ENCODE results near the gene AP3D1.

Gene AP3D1

GRCh38 chr19:2058570-2059421, 92.6 kb downstream of the AP3D1 start:
- no peak for DNase-seq

- no peak for DNase-seq
Observed at GRCh38 chr19:2057484-2058469, 93.6 kb downstream of the AP3D1 start.

DNA sequence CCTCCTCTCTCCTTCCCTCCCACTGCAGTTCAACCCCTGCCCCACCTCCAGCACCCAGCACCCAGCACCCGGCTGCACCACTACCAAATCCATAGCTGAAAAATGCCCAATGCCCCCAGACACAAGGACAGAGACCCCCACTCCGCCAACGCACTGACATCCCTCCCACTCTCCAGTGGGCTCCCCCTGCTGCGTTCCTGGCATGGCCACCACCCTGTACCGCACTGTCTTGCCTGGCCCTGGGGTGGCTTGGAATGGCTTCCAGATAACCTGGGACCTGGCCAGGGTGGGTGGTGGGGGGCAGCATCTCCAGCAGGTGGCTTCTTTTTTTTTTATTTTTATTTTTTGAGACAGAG, 94.6 kb downstream of the AP3D1 start:
- no peak for DNase-seq

DNA sequence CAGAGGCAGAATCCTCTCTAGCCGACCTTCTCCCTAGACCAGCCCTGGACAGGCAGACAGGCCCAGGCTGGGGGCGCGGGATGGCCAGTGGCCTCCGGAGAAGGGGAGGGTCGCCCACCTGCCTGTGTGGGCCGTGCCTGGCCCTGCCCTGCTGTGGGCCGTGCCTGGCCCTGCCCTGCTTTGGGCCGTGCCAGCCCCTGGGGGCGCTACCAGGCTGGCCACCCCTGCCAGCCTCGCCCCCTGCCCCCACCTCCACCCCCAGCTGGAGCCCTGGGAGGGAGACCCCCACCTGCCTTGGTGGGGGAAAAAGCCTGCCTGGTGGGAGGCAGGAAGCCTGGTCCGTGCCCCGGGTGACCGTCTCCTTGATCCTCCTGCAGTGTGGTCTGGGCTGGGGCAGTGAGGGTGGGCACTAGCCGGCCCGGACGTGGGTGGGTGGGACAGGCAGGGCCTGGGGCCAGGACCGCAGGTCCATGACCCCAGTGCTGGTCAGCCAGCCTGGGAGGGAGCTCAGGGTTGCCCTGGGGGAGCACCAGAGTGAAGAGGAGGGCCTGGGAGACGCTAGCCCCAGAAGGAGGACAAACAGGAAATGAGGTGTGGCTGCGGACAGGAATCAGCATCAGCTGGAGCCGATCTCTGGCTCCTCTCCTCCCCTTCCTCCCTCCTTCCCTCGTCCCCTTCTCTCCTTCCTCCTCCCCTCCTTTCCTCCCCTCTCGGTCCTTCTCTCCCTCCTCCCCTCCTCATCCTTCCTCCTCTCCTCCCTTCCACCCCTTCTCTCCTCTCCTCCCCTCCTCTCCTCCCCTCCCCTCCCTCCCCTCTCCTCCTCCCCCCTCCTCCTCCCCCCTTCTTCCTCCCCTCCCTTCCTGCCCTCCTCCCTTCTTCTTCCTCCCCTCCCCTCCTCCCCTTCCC, 95.2 kb downstream of the AP3D1 start:
- DNase-seq = no peak

DNA sequence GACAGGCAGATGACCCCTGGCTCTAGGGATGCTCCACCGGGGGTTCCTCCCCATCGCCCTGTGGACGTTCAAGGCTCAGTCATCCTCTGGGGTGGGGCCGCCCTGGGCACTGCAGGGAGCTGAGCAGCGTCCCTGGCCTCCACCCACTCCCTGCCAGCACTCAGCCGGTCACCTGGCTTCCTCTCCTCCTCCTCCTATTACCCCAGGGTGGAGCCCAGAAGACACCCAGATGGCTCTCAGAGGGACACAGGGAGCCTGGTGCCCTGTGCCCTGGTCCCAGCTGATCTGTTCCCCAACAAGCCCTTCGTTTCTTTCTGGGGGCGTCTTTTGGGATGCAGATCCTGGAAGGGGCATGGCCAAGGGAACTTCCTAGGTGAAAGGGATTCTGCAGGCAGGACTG, 96.6 kb downstream of the AP3D1 start:
- no peak for DNase-seq

DNA sequence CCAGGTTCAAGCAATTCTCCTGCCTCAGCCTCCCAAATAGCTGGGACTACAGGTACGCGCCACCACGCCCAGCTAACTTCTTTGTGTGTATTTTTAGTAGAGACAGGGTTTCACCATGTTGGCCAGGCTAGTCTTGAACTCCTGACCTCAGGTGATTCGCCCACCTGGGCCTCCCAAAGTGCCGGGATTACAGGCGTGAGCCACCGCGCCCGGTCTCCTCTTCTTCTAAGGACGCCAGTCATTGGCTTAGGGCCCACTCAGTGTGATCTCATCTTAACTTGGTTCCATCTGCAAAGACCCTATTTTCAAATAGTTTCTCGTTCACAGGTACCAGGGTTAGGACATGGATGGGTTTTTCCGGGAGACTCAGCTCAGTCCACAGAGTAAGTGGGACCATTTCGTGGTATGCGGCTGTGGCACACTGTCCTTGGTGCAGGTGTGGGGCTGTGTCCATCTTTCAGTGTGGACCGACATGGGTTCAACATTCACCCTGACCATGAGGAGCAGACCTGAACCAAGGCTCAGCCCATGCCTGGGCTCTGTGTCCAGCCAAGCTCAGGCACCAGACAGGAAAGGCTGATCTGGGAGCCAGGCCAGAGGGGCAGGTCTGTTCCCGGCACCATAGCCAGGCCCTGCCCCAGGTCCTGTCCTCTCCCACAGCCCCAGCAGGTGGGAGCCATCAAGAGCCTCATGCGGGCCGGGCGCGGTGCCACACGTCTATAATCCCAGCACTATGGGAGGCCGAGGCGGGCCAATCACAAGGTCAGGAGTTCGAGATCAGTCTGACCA, 97.6 kb downstream of the AP3D1 start:
- no peak for DNase-seq

DNA sequence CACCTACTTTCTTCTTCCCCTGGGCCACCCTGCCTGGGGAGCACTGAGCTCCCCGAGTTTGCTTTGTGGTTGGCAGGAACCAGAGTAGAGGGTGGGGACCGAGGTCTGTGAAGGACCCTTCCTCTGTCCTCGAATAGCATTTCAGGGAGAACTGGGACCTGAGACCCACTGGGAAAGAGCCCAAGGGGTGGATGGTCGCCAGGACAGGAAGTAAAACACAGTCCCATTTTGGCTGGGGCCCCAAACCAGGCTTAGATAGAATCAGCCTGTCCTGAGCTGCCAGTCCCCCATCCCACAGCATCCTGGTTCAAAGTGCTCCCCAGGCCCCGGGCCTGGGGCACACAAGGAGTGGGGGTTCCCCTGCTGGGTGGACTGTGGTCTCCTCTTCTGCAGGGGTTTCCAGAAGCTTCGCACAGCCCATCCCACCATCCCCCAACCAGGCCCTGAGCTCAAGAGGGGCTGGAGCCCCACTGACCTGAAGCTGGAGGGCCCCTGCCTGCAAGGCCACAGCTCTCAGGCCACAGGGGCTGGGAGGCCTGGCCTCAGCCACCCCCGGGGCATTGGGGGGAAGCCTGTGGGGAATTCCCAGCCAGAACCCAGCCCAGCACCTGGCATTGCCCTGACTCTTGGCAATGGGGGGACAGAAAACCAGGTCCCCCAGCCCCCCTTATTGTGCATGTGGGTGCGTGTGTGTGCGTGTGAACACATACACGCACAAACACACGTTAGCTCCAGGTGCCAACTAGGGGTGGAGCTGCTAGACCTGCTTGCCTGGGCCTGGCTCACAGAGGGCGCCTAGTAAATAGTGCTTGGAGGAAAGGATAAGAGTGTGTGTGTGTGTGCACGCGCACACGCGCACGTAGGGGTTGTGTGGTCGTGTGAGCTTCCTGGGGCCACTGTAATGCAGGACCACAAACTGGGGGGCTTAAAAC, 99.3 kb downstream of the AP3D1 start:
- DNase-seq = peak; percentile 79

GRCh38 chr19:2050991-2051772, 100.2 kb downstream of the AP3D1 start, which contains the start of gene MKNK2:
Gene MKNK2, minus strand, starts transcription at chr19:2051244. Its CDS starts 393 bp downstream, at chr19:2050851.
- peak; percentile 99 for DNase-seq

Data from activated CD8-positive, alpha-beta memory T cell treated with anti-CD3 and anti-CD28 coated beads for 24 hours (primary cell).